Tibial artery (tissue), 4 donors: ENCODE results near the gene NINJ2.
"Not testable (repeated sequence)": the region's sequence is repeated elsewhere in the genome, so short reads cannot be mapped to it uniquely, and the experiment has no call there.

ENCODE experiments used
- DNase-seq, 2 donors: peaks; one replicate each; pipeline ENCODE4 v3.0.0-alpha.2; 2019
- H3K27ac ChIP-seq, 2 donors: fragments of 200-600 bp; sonication (generic) in 1 of 2; 1 replicate in 1 of 2; 2 replicates in 1 of 2; pipeline ENCODE4 v1.5.1; 2018 to 2019; ENCODE audit warnings: mild to moderate bottlenecking in 1 of 2
- H3K27me3 ChIP-seq, 2 donors: fragments of 200-600 bp; sonication (generic) in 1 of 2; one replicate each; pipeline versions ENCODE4 v1.5.1 to v1.6.0; 2016 to 2019
- H3K36me3 ChIP-seq, 3 donors: fragments of 200-600 bp; sonication (generic) in 2 of 3; one replicate each; pipeline ENCODE4 v1.5.1; 2016 to 2019; ENCODE audit warnings: mild to moderate bottlenecking in 2 of 3
- H3K4me1 ChIP-seq, 4 donors: fragments of 200-600 bp; sonication (generic) in 2 of 4; 1 replicate in 3 of 4; 2 replicates in 1 of 4; pipeline ENCODE4 v1.5.1; 2016 to 2019
- H3K4me3 ChIP-seq, 2 donors: fragments of 200-600 bp; sonication (generic) in 1 of 2; 1 replicate in 1 of 2; 2 replicates in 1 of 2; pipeline ENCODE4 v1.5.1; 2018 to 2019; ENCODE audit warnings: mild to moderate bottlenecking in 2 of 2
- H3K9me3 ChIP-seq, 3 donors: fragments of 200-600 bp; sonication (generic) in 1 of 3; one replicate each; pipeline ENCODE4 v1.5.1; 2016 to 2019
- CTCF ChIP-seq, 2 experiments: fragments of 200-600 bp in 1 of 2; fragments of 450-650 bp in 1 of 2; IDR thresholded peaks; one replicate each; pipeline ENCODE4 v1.5.1; 2017 to 2019; ENCODE audit warnings: antibody characterized with exemption in 2 of 2, mild to moderate bottlenecking in 1 of 2, moderate library complexity in 1 of 2
- intact Hi-C: fragments of 100-400 bp; cut with DNase I; formaldehyde crosslinking; loops from one replicate; pipeline ENCODE4 v1.15.0; 2023; ENCODE audit warnings: low total_unique reads

Gene NINJ2

GRCh38 chr12:701896-702539, 38.8 kb upstream of the NINJ2 start:
- TF ChIP-seq CTCF (IDR thresholded peaks at IDR 0.05): no peak
- Histone ChIP-seq H3K9me3 (peaks cover 4 to 18% (median 8%) of the 10 kb centered on the region in 3 donors), H3K36me3 (no peaks in the 10 kb centered on the region), H3K4me1 (no peaks in the 10 kb centered on the region), H3K27me3 (no peaks in the 10 kb centered on the region), H3K27ac (no peak overlapping the region), H3K4me3 (no peak overlapping the region)
- DNase-seq: peak in 1 of 2 donors; percentile 17
- intact Hi-C loops: no loop called here

- Histone ChIP-seq H3K36me3 (no peaks in the 10 kb centered on the region), H3K4me1 (no peaks in the 10 kb centered on the region), H3K4me3 (no peak overlapping the region), H3K27me3 (no peaks in the 10 kb centered on the region), H3K9me3 (peaks cover 4 to 18% (median 8%) of the 10 kb centered on the region in 3 donors), H3K27ac (no peak overlapping the region)
- no peak for DNase-seq
- TF ChIP-seq CTCF (IDR thresholded peaks at IDR 0.05): no peak
- intact Hi-C loops: no loop called here
These were observed 36.8 kb upstream of the NINJ2 start for GRCh38 chr12:700016-700415.

GRCh38 chr12:698222-698621, 35.0 kb upstream of the NINJ2 start:
- H3K4me1 ChIP-seq, H3K27ac ChIP-seq, H3K27me3 ChIP-seq, H3K4me3 ChIP-seq, H3K36me3 ChIP-seq, intact Hi-C loops: not testable (repeated sequence)
- H3K9me3 ChIP-seq: peaks cover 4 to 18% (median 8%) of the 10 kb centered on the region in 3 donors
- peak in 1 of 2 donors; percentile 4 for DNase-seq

- Histone ChIP-seq H3K9me3 (peaks cover 4 to 18% (median 8%) of the 10 kb centered on the region in 3 donors), H3K36me3 (no peaks in the 10 kb centered on the region), H3K4me1 (no peaks in the 10 kb centered on the region), H3K27ac (no peak overlapping the region), H3K27me3 (no peaks in the 10 kb centered on the region), H3K4me3 (no peak overlapping the region)
- TF ChIP-seq CTCF (IDR thresholded peaks at IDR 0.05): no peak
- DNase-seq: no peak
- intact Hi-C loops: no loop called here
These were observed 34.2 kb upstream of the NINJ2 start for GRCh38 chr12:697481-697880.

GRCh38 chr12:694734-695503, 31.7 kb upstream of the NINJ2 start:
- H3K4me1 ChIP-seq: no peaks in the 10 kb centered on the region
- H3K36me3 ChIP-seq: no peaks in the 10 kb centered on the region
- H3K27me3 ChIP-seq: no peaks in the 10 kb centered on the region
- no peak for TF ChIP-seq CTCF (IDR thresholded peaks at IDR 0.05)
- H3K4me3 ChIP-seq: no peak overlapping the region
- no peak for DNase-seq
- peaks cover 4 to 18% (median 8%) of the 10 kb centered on the region in 3 donors for H3K9me3 ChIP-seq
- no peak overlapping the region for H3K27ac ChIP-seq
- intact Hi-C loops: no loop called here

- TF ChIP-seq CTCF (IDR thresholded peaks at IDR 0.05): no peak
- Histone ChIP-seq H3K27ac (no peak overlapping the region), H3K4me3 (no peak overlapping the region), H3K4me1 (no peaks in the 10 kb centered on the region), H3K36me3 (no peaks in the 10 kb centered on the region), H3K9me3 (peaks cover 4 to 14% (median 6%) of the 10 kb centered on the region in 3 donors), H3K27me3 (no peaks in the 10 kb centered on the region)
- intact Hi-C loops: no loop called here
- DNase-seq: no peak
These were observed 30.8 kb upstream of the NINJ2 start for GRCh38 chr12:693934-694533.
